Measurements from ENCODE around the gene TXK.

DNA sequence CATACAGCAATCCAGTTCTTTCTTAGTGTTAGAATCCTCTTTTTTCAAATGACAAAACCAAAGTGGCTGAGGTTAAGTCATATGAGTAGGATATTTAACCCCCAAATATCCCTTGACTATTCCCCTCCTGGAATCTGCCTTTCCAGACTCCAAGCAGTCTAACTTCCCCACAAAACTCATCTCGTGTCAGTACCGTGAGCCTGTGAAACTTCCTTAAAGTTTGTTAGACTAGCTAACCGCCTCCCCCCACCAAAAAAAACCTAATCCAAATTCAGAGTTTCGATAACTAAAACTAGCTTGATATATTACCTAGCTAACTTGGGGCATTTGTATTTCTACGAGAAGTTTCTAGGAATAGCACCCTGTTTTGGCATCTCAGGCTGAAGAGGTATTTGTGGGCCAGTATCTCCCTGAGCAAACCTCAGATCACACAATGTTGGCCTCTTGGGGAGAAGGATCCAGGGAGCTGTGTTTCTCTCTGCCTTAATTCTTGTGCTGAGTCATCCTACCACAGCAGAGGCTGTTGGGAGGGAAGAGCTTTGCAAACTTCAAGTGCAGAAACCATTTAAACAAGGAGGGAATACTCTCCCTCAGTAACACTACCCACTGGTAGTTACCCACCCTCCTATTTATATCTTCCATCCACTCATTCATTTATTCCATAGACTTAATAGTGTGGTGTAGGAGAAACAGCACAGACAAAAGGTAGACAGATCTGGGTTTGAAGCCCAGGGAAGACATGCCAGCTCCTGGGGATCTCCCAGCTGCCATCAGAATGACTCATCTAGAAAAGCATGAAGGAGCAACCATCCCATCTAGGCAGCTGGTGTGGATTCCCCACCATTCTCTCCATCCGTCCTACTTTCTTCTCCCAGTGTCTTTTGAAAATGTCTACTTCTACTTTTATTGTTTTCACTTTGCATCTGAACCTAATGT is 39.3 kb upstream of the TXK start:
- TF ChIP-seq YY1 (tag by site-specific recombination; IDR thresholded peaks at IDR 0.05) (no peak), ZNF514 (tag by site-specific recombination; IDR thresholded peaks at IDR 0.05) (no peak), CTCF (tag by site-specific recombination; IDR thresholded peaks at IDR 0.05) (no peak), ZNF121 (tag by site-specific recombination; IDR thresholded peaks at IDR 0.05) (no peak), ZNF146 (tag by site-specific recombination; IDR thresholded peaks at IDR 0.05) (no peak), MZF1 (tag by site-specific recombination; IDR thresholded peaks at IDR 0.05; ENCODE audit: borderline replicate concordance) (no peak), ZNF157 (tag by site-specific recombination; IDR thresholded peaks at IDR 0.05) (no peak)

Data from HEK293 (cell line).